Measurements from ENCODE around the gene CCDC18.

DNA sequence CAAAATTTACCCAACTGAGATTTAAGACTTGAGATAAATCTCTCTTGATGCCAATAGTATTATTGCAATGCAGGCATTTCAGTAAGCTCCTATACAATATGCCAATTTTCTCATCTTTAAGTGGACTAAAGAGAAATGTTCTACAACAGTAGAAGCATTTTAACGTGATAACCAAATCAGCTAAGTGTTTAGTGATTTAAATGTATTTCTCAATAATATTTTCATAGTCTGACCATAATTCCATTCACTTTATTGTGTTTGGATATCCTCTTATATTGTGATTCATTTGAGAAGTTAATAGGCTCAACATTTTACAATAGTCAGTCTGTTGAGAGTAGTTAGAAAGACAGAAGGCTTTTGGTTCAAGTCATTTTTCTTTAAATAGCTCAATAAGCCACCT lies 120.6 kb downstream of the CCDC18 start:
- TF ChIP-seq, protein P1, sequence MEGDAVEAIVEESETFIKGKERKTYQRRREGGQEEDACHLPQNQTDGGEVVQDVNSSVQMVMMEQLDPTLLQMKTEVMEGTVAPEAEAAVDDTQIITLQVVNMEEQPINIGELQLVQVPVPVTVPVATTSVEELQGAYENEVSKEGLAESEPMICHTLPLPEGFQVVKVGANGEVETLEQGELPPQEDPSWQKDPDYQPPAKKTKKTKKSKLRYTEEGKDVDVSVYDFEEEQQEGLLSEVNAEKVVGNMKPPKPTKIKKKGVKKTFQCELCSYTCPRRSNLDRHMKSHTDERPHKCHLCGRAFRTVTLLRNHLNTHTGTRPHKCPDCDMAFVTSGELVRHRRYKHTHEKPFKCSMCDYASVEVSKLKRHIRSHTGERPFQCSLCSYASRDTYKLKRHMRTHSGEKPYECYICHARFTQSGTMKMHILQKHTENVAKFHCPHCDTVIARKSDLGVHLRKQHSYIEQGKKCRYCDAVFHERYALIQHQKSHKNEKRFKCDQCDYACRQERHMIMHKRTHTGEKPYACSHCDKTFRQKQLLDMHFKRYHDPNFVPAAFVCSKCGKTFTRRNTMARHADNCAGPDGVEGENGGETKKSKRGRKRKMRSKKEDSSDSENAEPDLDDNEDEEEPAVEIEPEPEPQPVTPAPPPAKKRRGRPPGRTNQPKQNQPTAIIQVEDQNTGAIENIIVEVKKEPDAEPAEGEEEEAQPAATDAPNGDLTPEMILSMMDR (IDR thresholded peaks at IDR 0.05), result no peak
- no peak for TF ChIP-seq POLR2A (IDR thresholded peaks at IDR 0.05)
